ENCODE measurements around the gene RAB7B. TPM values are rescaled to one million over a fixed set of nuclear protein-coding genes. Genes with fewer than 3 reads are reported as not detected.

RAB7B gene
- total RNA-seq, 1 donor from 2014 or later: not detected

DNA sequence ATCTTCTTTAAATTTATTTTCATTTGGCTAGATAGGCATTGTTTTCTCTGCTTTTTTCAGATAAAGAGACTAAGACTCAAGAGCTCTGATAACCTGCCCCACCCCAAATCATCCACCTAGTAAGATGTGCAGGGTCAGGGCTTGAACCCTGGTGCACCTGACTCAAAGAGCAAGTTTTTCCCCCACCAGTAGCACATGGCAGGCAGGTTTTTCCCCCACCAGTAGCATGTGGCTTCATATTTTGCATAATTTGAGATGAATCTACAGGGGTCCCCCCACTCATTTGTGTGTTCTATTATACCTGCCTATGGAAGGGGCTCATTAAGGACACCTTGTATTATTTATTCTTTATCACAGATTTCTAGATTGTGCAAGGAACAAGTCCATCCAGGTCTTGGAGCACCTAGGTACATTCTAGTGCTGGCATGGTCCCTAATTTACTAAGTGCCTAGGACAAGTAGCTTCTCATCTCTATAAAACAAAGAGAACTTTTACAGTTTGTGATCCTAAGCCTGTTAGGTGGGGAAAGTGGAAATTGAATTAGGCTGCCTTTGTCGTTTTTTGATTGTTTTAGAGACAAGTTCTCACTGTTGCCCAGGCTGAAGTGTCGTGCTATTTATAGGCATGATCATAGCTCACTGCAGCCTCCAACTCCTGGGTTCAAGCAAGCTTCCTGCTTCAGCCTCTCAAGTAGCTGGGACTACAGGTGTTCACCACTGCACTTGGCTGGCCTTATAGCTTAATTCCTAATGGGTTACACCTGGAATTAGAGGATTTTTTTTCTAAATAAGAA is 33.7 kb upstream of the RAB7B start:
- Mint-ChIP-seq H3K27me3 (ENCODE audit: low read depth) (peaks cover 71% of the 10 kb centered on the region), H3K36me3 (ENCODE audit: low read depth) (no peaks in the 10 kb centered on the region), H3K27ac (no peak overlapping the region), H3K9me3 (no peaks in the 10 kb centered on the region), H3K4me3 (ENCODE audit: low read depth) (no peak overlapping the region), H3K4me1 (ENCODE audit: low read depth) (no peaks in the 10 kb centered on the region)
- intact Hi-C loops (cut with micrococcal nuclease): no loop called here
- no peak for DNase-seq (ENCODE audit: low spot score)

DNA sequence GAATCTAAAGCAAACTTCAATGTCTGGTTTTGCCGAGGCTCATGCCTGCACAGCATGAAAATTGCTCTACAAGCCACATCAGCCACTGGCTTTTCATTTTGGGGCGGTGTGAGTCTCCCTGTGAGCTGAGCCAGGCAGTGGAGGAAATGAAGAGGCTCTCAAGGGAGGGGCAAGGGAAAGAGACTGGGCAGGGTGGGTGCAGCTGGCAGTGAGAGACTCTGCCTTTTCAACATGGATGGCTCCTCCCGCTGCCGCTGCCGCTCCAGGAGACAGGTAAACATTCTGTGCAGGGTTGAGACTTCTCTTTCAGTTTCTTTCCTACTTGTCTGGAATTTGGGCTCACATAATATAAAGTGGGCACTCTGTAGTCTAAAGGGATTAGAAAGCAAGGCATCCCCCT is 31.8 kb upstream of the RAB7B start:
- no peak overlapping the region for H3K4me3 Mint-ChIP-seq (ENCODE audit: low read depth)
- peaks cover 62% of the 10 kb centered on the region for H3K27me3 Mint-ChIP-seq (ENCODE audit: low read depth)
- no peaks in the 10 kb centered on the region for H3K9me3 Mint-ChIP-seq
- peaks cover 2% of the 10 kb centered on the region for H3K4me1 Mint-ChIP-seq (ENCODE audit: low read depth)
- DNase-seq (ENCODE audit: low spot score): no peak
- intact Hi-C loops (cut with micrococcal nuclease): no loop called here
- H3K27ac Mint-ChIP-seq: no peak overlapping the region
- no peaks in the 10 kb centered on the region for H3K36me3 Mint-ChIP-seq (ENCODE audit: low read depth)

GRCh38 chr1:206032380-206033140 is 29.4 kb upstream of the RAB7B start:
- Mint-ChIP-seq H3K4me1 (ENCODE audit: low read depth) (peaks cover 2% of the 10 kb centered on the region), H3K36me3 (ENCODE audit: low read depth) (no peaks in the 10 kb centered on the region), H3K4me3 (ENCODE audit: low read depth) (no peak overlapping the region), H3K9me3 (no peaks in the 10 kb centered on the region), H3K27me3 (ENCODE audit: low read depth) (peaks cover 66% of the 10 kb centered on the region), H3K27ac (no peak overlapping the region)
- intact Hi-C loops (cut with micrococcal nuclease): no loop called here
- no peak for DNase-seq (ENCODE audit: low spot score)

GRCh38 chr1:206030714-206031113 is 27.5 kb upstream of the RAB7B start:
- Mint-ChIP-seq H3K27ac (no peak overlapping the region), H3K36me3 (ENCODE audit: low read depth) (no peaks in the 10 kb centered on the region), H3K27me3 (ENCODE audit: low read depth) (peaks cover 66% of the 10 kb centered on the region), H3K4me3 (ENCODE audit: low read depth) (no peak overlapping the region), H3K4me1 (ENCODE audit: low read depth) (peaks cover 2% of the 10 kb centered on the region), H3K9me3 (no peaks in the 10 kb centered on the region)
- DNase-seq (ENCODE audit: low spot score): peak; percentile 55
- intact Hi-C loops (cut with micrococcal nuclease): loop anchor here (1.0 kb wide), 1 partner anchor 76 kb away; no protein-coding TSS in a partner anchor

DNA sequence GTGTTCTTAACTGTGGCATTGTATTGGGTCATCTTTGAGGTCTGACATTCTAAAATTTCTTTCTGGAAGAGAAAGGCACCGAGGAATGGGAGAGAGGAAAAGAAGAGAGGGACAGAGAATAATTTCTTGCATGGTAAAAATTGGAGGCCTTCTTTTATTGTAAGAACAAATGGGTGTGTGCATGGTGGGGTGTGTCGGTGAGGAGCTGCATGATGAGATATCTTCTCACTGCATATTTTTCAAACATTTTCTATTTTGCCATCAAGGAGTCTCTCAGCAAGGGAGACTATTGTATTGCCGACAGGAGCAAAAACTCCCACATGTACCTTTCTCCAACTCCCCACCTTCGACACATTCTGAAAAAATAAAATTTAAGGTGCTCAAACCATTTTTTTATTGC is 27.0 kb upstream of the RAB7B start:
- intact Hi-C loops (cut with micrococcal nuclease): loop anchor here (1.0 kb wide), 1 partner anchor 76 kb away; no protein-coding TSS in a partner anchor
- Mint-ChIP-seq H3K4me3 (ENCODE audit: low read depth) (no peak overlapping the region), H3K9me3 (no peaks in the 10 kb centered on the region), H3K4me1 (ENCODE audit: low read depth) (peaks cover 2% of the 10 kb centered on the region), H3K27ac (no peak overlapping the region), H3K36me3 (ENCODE audit: low read depth) (no peaks in the 10 kb centered on the region), H3K27me3 (ENCODE audit: low read depth) (peaks cover 64% of the 10 kb centered on the region)
- DNase-seq (ENCODE audit: low spot score): no peak

DNA sequence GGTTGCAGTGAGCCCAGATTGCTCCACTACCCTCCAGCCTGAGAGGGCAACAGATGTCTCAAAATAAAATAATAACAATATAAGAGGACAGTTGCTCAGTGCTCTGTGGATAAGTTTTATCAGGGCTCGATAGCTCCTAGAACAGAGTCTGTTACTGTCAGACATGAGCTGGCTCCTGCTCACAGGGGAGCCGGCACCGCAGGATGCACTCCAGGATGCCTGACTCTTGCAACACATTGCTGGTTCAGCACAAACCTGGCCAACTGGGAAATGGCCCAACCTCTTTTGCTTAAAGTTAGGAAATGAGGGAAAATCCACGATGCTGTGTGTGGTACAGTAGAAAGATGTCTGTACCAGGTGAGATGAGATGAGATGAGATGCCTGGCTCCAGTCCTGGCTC is 26.3 kb upstream of the RAB7B start:
- no peak overlapping the region for H3K27ac Mint-ChIP-seq
- no peaks in the 10 kb centered on the region for H3K36me3 Mint-ChIP-seq (ENCODE audit: low read depth)
- H3K4me1 Mint-ChIP-seq (ENCODE audit: low read depth): peaks cover 2% of the 10 kb centered on the region
- intact Hi-C loops (cut with micrococcal nuclease): no loop called here
- no peaks in the 10 kb centered on the region for H3K9me3 Mint-ChIP-seq
- H3K27me3 Mint-ChIP-seq (ENCODE audit: low read depth): peaks cover 59% of the 10 kb centered on the region
- no peak for DNase-seq (ENCODE audit: low spot score)
- no peak overlapping the region for H3K4me3 Mint-ChIP-seq (ENCODE audit: low read depth)

DNA sequence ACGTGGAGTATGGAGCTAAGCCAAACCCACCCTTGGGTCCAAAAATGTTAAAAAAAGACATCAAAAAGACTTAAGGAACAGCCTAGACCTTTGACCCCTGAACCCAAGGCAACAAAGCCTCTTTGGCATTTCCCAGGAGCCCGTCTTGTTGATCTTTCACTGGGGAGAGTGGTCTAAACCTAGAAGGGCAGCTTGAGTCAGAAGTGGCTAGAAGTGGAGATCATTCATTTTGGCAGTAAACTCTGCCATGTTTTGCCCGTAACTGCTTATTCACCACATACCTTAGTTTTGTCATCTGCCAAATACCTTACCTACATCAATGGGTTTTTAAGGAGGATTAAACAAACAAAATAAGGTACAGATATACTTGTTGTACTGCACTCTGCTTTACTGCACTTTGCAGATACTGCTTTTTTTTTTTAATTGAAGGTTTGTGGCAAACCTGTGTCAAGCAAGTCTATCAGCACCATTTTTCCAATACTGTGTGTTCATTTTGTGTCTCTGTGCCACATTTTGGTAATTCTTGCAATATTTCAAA is 22.2 kb upstream of the RAB7B start:
- intact Hi-C loops (cut with micrococcal nuclease): no loop called here
- Mint-ChIP-seq H3K27me3 (ENCODE audit: low read depth) (peaks cover 41% of the 10 kb centered on the region), H3K4me3 (ENCODE audit: low read depth) (no peak overlapping the region), H3K4me1 (ENCODE audit: low read depth) (peaks cover 4% of the 10 kb centered on the region), H3K9me3 (no peaks in the 10 kb centered on the region), H3K27ac (no peak overlapping the region), H3K36me3 (ENCODE audit: low read depth) (no peaks in the 10 kb centered on the region)
- no peak for DNase-seq (ENCODE audit: low spot score)

GRCh38 chr1:206023695-206024094 is 20.5 kb upstream of the RAB7B start, which contains the start of gene CTSE:
TSS of gene CTSE (minus strand) at chr1:206023895. CDS start at chr1:206023791, 104 bp downstream.
- intact Hi-C loops (cut with micrococcal nuclease): no loop called here

GRCh38 chr1:206022766-206023165 is 19.6 kb upstream of the RAB7B start:
- intact Hi-C loops (cut with micrococcal nuclease): no loop called here
- no peak for DNase-seq (ENCODE audit: low spot score)
- Mint-ChIP-seq H3K9me3 (no peaks in the 10 kb centered on the region), H3K27me3 (ENCODE audit: low read depth) (peaks cover 34% of the 10 kb centered on the region), H3K4me1 (ENCODE audit: low read depth) (peaks cover 4% of the 10 kb centered on the region), H3K36me3 (ENCODE audit: low read depth) (no peaks in the 10 kb centered on the region), H3K27ac (no peak overlapping the region), H3K4me3 (ENCODE audit: low read depth) (no peak overlapping the region)

More at GRCh38 chr1:206023695-206024094, 20.5 kb upstream of the RAB7B start, which contains the start of gene CTSE:
- Mint-ChIP-seq H3K9me3 (no peaks in the 10 kb centered on the region), H3K4me1 (ENCODE audit: low read depth) (peaks cover 4% of the 10 kb centered on the region), H3K4me3 (ENCODE audit: low read depth) (no peak within 1 kb of the TSS), H3K36me3 (ENCODE audit: low read depth) (no peaks in the 10 kb centered on the region), H3K27me3 (ENCODE audit: low read depth) (peaks cover 36% of the 10 kb centered on the region), H3K27ac (no peak within 1 kb of the TSS)
- no peak for DNase-seq (ENCODE audit: low spot score)

- Mint-ChIP-seq H3K27ac (no peak overlapping the region), H3K4me3 (ENCODE audit: low read depth) (no peak overlapping the region), H3K4me1 (ENCODE audit: low read depth) (peaks cover 4% of the 10 kb centered on the region), H3K9me3 (no peaks in the 10 kb centered on the region), H3K27me3 (ENCODE audit: low read depth) (peaks cover 28% of the 10 kb centered on the region), H3K36me3 (ENCODE audit: low read depth) (no peaks in the 10 kb centered on the region)
- no peak for DNase-seq (ENCODE audit: low spot score)
- intact Hi-C loops (cut with micrococcal nuclease): no loop called here
Observed at GRCh38 chr1:206021626-206022365, 18.6 kb upstream of the RAB7B start.

DNA sequence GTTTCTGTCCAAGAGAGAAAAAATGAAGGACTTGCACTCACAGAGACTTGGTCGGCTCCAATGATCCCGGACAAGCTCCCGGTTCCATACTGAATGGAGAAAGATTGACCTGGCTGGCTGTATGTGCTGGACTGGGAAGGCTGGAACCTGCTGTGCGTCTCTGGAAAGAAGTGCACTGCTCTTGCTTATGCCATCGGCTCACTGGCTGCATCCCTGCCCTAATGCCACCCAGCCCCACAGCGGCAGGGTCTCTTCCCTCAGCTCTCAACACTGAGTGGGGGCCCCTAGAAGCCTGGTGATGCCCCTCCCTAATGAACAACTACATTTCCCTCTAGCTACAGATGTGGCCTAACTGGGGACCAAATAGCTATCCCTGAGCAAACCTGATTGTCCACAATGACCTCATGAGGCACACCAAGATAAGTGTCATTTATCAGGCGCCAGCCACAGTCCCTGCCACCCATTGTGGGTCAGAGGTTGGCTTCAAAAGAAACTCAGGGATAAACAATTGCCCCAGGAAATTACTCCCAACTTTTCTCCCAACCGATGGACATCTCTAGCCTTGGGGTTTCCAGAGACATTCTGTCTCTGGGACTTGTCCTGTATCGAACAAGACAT is 17.9 kb upstream of the RAB7B start:
- H3K36me3 Mint-ChIP-seq (ENCODE audit: low read depth): no peaks in the 10 kb centered on the region

GRCh38 chr1:206020393-206021007 is 17.3 kb upstream of the RAB7B start:
- intact Hi-C loops (cut with micrococcal nuclease): no loop called here
- Mint-ChIP-seq H3K4me1 (ENCODE audit: low read depth) (peaks cover 4% of the 10 kb centered on the region), H3K27me3 (ENCODE audit: low read depth) (peaks cover 27% of the 10 kb centered on the region), H3K9me3 (no peaks in the 10 kb centered on the region), H3K4me3 (ENCODE audit: low read depth) (no peak overlapping the region), H3K36me3 (ENCODE audit: low read depth) (no peaks in the 10 kb centered on the region), H3K27ac (no peak overlapping the region)
- no peak for DNase-seq (ENCODE audit: low spot score)

More for the DNA sequence above, 17.9 kb upstream of the RAB7B start:
- Mint-ChIP-seq H3K4me3 (ENCODE audit: low read depth) (no peak overlapping the region), H3K4me1 (ENCODE audit: low read depth) (peaks cover 4% of the 10 kb centered on the region), H3K27ac (no peak overlapping the region), H3K27me3 (ENCODE audit: low read depth) (peaks cover 31% of the 10 kb centered on the region), H3K9me3 (no peaks in the 10 kb centered on the region)
- intact Hi-C loops (cut with micrococcal nuclease): no loop called here
- no peak for DNase-seq (ENCODE audit: low spot score)

Measured in activated T-helper 2 cell treated with anti-CD3 and anti-CD28 coated beads, Interferon-gamma antibody, Interleukin-2, Interleukin-4, amounts not matched to agents 10 μg/mL and 5 μg/mL and 100 μg/mL, durations not matched to agents 14 hours and 24 hours and 36 hours (primary cell).